COLO668 (cell line): ENCODE data around the gene MYO15B.

Experiments used
- DNase-seq: peaks from one replicate; lab custom pipeline; 2025; ENCODE audit not compliant: unreplicated experiment; lab: John Stamatoyannopoulos, UW

The MYO15B gene

GRCh38 chr17:75658237-75658636 is 70.6 kb downstream of the MYO15B start:
- DNase-seq = no peak

DNA sequence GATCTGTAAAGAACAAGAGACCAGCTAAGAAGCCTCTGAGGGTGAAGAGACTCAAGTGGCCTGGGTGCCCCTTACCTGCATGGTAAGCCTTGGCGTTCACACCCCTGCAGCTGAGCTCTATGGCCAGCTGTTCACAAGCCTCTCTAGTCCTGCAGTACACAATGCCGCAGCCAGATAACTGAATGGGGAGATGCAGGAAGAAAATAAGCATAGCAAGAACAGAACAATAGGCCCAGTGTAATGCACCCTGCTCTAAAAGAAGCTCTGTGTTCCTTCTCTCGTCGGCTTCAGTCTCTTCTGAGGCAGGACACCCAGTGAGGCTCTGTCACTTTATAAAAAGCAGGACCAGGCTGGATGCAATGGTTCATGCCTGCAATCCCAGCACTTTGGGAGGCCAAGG is 73.9 kb downstream of the MYO15B start:
- no peak for DNase-seq

DNA sequence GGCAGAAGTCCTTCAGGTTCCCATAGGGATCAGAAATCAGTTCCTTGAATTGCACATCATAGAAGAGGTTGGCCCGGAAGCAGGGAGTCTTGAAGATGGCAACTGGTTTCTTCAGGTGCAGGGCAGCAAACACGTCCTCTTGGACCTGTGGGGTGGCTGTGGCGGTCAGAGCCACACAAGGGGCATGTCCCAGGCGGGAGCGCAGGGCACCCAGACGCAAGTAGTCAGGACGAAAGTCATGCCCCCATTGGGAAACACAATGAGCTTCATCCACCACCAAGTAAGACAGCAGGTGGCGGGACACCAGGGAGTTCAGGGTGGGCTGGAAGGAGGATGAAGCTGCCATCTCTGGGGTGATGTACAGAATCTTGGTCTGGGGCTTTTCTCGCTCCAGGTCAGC is 74.9 kb downstream of the MYO15B start:
- DNase-seq = no peak

DNA sequence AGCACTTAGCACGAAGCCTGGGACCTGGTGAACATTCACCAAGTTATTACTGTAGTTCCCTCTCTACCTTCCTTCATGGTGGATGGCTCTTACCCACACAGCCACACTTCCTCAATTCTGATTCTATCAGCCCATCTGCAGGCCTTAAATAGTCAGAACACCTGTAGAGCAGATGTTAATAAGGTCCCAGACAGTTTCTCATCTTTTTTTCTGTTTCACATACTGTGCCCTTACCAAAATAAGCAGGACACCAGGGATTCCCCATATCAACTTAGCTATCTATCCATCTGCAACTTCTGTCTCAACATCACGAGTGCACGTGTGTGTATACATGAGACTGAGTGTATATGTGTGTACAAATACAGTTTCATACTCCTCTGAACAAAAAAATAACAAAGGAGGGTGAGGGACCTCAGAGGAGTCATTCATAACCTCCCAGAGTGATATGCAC is 76.5 kb downstream of the MYO15B start:
- no peak for DNase-seq

DNA sequence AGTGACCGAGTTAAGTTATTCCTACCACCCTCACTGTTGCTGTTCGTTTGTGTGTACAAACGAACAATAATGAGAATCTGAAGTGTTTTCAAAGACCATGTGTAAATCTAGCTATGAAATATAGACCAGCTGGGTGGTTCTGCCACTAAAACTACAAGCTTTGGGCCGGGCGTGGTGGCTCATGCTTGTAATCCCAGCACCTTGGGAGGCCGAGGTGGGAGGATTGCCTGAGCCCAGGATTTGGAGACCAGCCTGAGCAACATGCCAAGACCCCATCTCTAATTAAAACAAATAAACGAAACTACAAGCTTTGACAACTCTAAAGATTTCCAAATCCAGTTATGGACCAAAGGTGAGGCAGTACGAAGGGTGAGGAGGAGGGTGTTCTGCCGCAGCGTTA is 78.4 kb downstream of the MYO15B start:
- no peak for DNase-seq

GRCh38 chr17:75666959-75667790 is 79.6 kb downstream of the MYO15B start, which contains the start of the genes RECQL5 and SAP30BP:
TSS of gene RECQL5 (minus strand) at chr17:75667154. CDS start at chr17:75666557, 597 bp downstream.
TSS of gene SAP30BP (plus strand) at chr17:75667338. CDS start at chr17:75667373, 35 bp downstream.
- peak; percentile 94 for DNase-seq

DNA sequence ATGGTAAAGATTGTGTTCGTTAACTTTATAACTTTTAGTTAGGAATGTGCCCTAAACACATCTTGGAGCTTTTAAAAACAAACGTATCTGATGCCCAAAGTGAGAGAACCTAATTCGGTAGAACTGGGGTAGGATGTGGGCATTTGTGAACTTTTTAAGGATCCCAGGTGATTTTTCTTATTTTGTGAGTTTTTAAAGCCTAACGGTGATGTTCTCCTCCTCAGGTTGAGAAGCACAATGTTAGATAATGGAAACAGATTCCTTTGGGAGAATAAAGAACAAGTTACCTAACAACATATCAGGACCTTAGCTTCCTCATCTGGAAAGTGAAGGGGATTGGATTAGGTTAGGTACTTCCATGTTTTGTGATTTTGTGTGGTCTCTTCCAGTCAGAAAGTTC is 80.2 kb downstream of the MYO15B start:
- DNase-seq = no peak

- no peak for DNase-seq
Measured at GRCh38 chr17:75668489-75668888, 80.9 kb downstream of the MYO15B start.

DNA sequence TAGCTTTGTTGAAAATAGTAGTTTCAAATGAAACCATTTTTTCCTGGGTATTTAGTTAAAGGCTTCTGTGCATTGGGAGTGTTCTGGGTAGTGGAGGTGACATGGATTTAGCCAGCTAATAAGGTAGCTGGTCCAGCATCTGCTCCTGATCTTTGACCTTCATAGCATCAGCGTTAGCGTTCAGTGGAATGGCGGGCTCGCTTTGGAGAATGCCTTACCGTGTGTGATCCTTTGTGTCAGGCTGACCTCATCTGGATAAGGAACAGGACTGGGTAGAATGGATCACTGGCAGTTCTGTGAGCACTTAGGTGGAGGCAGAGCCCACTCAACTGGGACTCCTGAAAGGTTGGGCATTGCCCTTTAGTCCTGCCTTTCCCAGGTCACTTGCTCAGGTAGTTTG is 83.3 kb downstream of the MYO15B start:
- no peak for DNase-seq

DNA sequence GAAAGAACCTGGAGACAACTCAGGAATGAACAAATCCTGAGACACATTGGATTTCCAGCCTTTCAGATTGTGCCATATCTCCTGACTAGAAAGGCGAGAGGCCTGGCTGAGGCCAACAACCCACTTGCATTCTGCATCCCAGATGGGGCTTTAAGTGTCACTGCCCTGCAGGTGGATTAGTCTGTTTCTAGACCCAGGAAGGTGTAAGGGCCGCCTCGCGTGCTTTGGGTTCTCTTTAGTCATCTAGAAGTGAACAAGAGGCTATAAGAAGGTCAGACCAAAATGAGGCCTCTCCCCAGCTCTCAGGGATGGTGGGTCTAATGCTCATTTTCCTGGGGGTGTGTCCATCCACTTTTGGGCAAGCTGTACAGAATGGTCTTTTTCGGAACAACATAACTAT is 84.4 kb downstream of the MYO15B start:
- no peak for DNase-seq

- DNase-seq = no peak
Measured at GRCh38 chr17:75673487-75673886, 85.9 kb downstream of the MYO15B start.
